Lower leg skin (tissue), 4 donors: ENCODE measurements around the gene CTRB1. TPM values are rescaled to one million over a fixed set of nuclear protein-coding genes. Genes with fewer than 3 reads are reported as not detected.
"Not testable (repeated sequence)": the region's sequence is repeated elsewhere in the genome, so short reads cannot be mapped to it uniquely, and the experiment has no call there.

Experiments used
- DNase-seq, 2 donors: peaks; one replicate each; pipeline ENCODE4 v3.0.0-alpha.2; 2019; ENCODE audit warnings: low spot score in 2 of 2
- H3K4me3 ChIP-seq: fragments of 200-600 bp; sonication (generic); 2 replicates; pipeline ENCODE4 v1.5.1; 2017; ENCODE audit warnings: mild to moderate bottlenecking, low read depth; ENCODE audit not compliant: poor library complexity, severe bottlenecking
- CTCF ChIP-seq, 3 donors: fragments of 450-650 bp; IDR thresholded peaks; one replicate each; pipeline ENCODE4 v1.5.1; 2016; ENCODE audit warnings: antibody characterized with exemption in 3 of 3, mild to moderate bottlenecking in 3 of 3, moderate library complexity in 2 of 3
- POLR2A ChIP-seq, 2 donors: fragments of 450-650 bp; IDR thresholded peaks; one replicate each; pipeline ENCODE4 v1.6.1; 2016 to 2017; ENCODE audit warnings: antibody characterized with exemption in 2 of 2, mild to moderate bottlenecking in 1 of 2, moderate library complexity in 1 of 2
- WGBS, 2 donors: methylation state at CpG; one replicate each; pipeline ENCODE4 v1.1.5; 2018; 5-methylcytosine and 5-hydroxymethylcytosine counted together
- intact Hi-C: fragments of 100-400 bp; cut with DNase I; formaldehyde crosslinking; loops from one replicate; pipeline ENCODE4 v1.15.0; 2023; ENCODE audit warnings: low total_unique reads
- total RNA-seq, 4 donors: library from RNA; depleted of rRNA; stranded (reverse); fragments of >200 nt; gene quantifications; one replicate each; pipeline ENCODE4 v1.1.0, GENCODE V29; 2016

The CTRB1 gene
- total RNA-seq, 4 donors from 2014 or later: 1.0 TPM; not detected in 3

- no peak overlapping the region for H3K4me3 ChIP-seq
- no peak for TF ChIP-seq POLR2A (IDR thresholded peaks at IDR 0.05)
- TF ChIP-seq CTCF (IDR thresholded peaks at IDR 0.05): no peak
- 84 to 92% methylated on average over 2 of the region's 2 CpGs for WGBS, 2 donors
- intact Hi-C loops: no loop called here
- no peak for DNase-seq
These were observed 2.7 kb upstream of the CTRB1 start for GRCh38 chr16:75216127-75216526.

GRCh38 chr16:75216576-75216975 lies 2.2 kb upstream of the CTRB1 start:
- 80 to 87% methylated on average over 7 of the region's 7 CpGs for WGBS, 2 donors
- intact Hi-C loops: no loop called here
- H3K4me3 ChIP-seq: no peak overlapping the region
- no peak for DNase-seq
- TF ChIP-seq POLR2A (IDR thresholded peaks at IDR 0.05) (no peak), CTCF (IDR thresholded peaks at IDR 0.05) (no peak)

- intact Hi-C loops: no loop called here
- 89 to 92% methylated on average over 11 of the region's 11 CpGs for WGBS, 2 donors
These were observed 1.4 kb upstream of the CTRB1 start for GRCh38 chr16:75217389-75217851.

GRCh38 chr16:75219088-75219487 lies 300 bp downstream of the CTRB1 start:
- 64 to 72% methylated on average over 4 of the region's 4 CpGs for WGBS, 2 donors
- intact Hi-C loops: no loop called here
- H3K4me3 ChIP-seq: no peak overlapping the region
- DNase-seq: no peak
- no peak for TF ChIP-seq CTCF (IDR thresholded peaks at IDR 0.05)
- no peak for TF ChIP-seq POLR2A (IDR thresholded peaks at IDR 0.05)

More at GRCh38 chr16:75217389-75217851, 1.4 kb upstream of the CTRB1 start:
- no peak for DNase-seq
- no peak overlapping the region for H3K4me3 ChIP-seq
- TF ChIP-seq POLR2A (IDR thresholded peaks at IDR 0.05) (no peak), CTCF (IDR thresholded peaks at IDR 0.05) (no peak)

- TF ChIP-seq CTCF (IDR thresholded peaks at IDR 0.05) (no peak), POLR2A (IDR thresholded peaks at IDR 0.05) (no peak)
- 50 to 76% methylated on average over 5 of the region's 5 CpGs for WGBS, 2 donors
- no peak for DNase-seq
- intact Hi-C loops: no loop called here
- no peak overlapping the region for H3K4me3 ChIP-seq
These were observed 1.1 kb downstream of the CTRB1 start for GRCh38 chr16:75219838-75220237.

- no peak for TF ChIP-seq POLR2A (IDR thresholded peaks at IDR 0.05)
- TF ChIP-seq CTCF (IDR thresholded peaks at IDR 0.05): no peak
- no peak for DNase-seq
- 68 to 82% methylated on average over 10 to 16 of the region's 16 CpGs for WGBS, 2 donors
- no peak overlapping the region for H3K4me3 ChIP-seq
- intact Hi-C loops: no loop called here
These were observed 3.5 kb downstream of the CTRB1 start for GRCh38 chr16:75222271-75222783.

- intact Hi-C loops, H3K4me3 ChIP-seq, DNase-seq: not testable (repeated sequence)
- no CpG with 5 or more reads among the region's 20 CpGs for WGBS, 2 donors
These were observed 4.3 kb downstream of the CTRB1 start for GRCh38 chr16:75223129-75223528.
